GM19468 (cell line): Measurements from ENCODE around the gene NUCKS1.
A peak's percentile ranks its signal among the peaks of the same experiment; 100 is the strongest.
"Not testable (repeated sequence)": the region's sequence is repeated elsewhere in the genome, so short reads cannot be mapped to it uniquely, and the experiment has no call there.

Experiments
- ATAC-seq: cut with Tn5 transposase; IDR thresholded peaks from one replicate; pipeline ENCODE4 v1.9.1; 2021; ENCODE audit warnings: mild to moderate bottlenecking, moderate library complexity, moderate number of reproducible peaks; ENCODE audit not compliant: unreplicated experiment; ENCODE audit errors: extremely low read depth

The NUCKS1 gene

DNA sequence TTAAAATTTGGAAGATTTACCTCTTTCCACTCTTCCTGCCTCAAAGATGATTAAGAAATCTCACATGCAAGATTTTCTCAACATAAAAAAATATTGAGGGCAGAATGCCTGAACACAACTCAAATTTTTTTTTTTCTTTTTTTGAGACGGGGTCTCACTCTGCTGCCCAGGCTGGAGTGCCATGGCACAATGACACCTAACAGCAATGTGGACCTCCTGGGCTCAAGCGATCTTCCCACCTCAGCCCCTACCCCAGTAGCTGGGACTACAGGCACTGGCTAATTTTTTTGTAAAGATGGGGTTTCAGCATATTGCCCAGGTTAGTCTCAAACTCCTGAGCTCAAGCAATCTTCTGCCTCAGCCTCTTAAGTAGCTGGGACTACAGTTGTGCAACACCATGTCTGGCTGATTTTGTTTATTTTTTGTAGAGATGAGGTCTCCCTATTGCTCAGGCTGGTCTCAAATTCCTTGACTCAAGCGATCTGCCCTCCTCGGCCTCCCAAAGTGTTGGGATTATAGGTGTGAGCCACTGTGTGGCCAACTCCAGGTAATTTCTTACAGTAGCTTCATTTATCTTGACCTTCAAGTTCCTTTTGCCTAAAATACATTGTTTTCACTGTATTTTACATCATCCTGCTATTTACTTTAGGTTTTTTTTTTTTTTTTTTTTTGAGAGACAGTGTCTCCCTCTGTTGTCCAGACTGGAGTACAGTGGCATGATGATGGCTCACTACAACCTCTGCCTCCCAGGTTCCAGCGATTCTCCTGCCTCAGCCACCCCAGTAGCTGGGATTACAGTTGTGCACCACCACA, 10.4 kb downstream of the NUCKS1 start:
- no peak for ATAC-seq

DNA sequence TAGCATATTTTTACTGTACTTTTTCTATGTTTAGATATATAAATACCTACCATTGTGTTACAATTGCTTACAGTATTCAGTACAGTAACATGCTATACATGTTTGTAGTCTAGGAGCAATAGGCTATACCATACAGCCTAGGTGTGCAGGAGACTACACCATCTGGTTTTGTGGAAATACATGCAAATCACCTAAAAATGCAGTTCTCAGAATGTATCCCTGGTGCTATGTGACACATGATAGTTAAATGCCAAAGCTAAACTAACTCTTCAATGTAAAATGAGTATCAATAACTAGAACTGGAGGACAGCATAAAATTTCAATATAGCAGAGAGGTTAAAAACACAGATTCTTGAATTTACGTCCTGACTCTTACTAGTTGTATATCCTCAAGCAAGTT, 14.8 kb downstream of the NUCKS1 start:
- ATAC-seq = no peak

DNA sequence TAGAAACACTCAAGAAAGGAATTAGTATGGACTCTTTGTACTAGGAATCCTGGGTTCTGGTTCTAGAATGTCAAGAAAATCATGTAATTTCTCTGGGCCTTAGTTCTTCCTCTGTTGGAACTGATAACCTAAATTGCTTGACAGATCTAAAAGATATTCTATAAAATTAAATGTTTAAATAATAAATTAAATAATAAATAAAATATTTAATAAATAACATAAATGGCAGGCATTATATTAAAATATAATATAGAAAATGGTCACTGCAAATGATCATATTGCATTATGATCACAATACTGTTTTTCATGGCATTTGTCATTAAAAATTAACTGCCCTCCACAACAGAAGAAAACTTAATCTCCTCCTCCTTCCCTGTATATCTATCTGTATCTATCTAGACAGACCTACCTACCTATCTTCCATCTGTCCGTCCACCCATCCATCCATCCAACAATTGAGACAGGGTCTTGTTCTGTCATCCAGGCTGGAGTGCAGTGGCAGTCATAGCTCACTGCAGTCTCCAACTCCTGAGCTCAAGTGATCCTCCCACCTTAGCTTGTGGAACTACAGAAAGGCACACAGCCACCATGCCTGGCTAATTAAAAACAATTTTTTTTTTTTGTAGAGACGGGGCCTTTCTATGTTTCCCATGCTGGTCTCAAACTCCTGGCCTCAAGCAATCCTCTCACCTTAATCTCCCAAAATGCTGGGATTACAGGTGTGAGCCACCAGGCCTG, 16.4 kb downstream of the NUCKS1 start:
- no peak for ATAC-seq

DNA sequence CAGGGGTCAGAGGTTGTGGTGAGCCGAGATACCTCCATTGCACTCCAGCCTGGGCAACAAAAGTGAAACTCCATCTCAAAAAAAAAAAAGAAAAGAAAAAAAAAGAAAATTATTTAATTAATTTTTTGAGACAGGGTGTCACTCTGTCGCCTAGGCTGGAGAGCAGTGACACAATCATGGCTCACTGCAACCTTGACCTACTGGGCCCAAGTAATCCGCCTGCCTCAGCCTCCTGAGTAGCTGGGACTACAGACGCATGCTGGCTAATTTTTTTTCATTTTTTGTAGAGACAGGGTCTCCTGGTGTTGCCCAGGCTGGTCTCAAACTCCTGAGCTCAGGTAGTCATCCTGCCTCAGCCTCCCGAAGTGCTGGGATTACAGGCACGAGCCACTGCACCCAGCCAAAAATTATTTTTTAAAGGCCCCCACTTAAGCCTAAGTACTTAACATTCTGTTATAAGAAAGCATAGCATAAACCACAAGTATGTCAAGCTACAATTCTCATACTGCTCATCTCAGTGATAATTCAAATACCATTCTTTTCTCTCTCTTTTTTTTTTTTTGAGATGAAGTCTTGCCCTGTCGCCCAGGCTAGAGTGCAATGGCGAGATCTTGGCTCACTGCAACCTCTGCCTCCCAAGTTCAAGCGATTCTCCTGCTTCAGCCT, 19.9 kb downstream of the NUCKS1 start:
- no peak for ATAC-seq

- no peak for ATAC-seq
Observed at GRCh38 chr1:205726619-205727125, 23.3 kb downstream of the NUCKS1 start.

- ATAC-seq = no peak
Observed at GRCh38 chr1:205725514-205725913, 24.5 kb downstream of the NUCKS1 start.

DNA sequence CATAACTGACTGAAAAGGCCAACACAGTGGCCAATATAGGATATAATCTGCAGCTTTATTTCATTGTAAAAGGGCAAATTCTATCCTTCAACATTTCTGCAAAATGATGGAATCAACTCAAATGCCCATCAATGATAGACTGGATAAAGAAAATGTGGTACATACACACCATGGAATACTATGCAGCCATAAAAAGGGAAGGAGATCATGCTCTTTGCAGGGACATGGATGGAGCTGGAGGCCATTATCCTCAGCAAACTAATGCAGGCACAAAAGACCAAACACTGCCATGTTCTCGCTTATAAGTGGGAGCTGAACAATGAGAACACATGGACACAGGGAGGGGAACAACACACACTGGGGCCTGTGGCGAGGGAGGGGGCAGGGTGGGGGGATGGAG, 29.2 kb downstream of the NUCKS1 start:
- ATAC-seq = not testable (repeated sequence)

- no peak for ATAC-seq
Observed at GRCh38 chr1:205719762-205720161, 30.2 kb downstream of the NUCKS1 start.

DNA sequence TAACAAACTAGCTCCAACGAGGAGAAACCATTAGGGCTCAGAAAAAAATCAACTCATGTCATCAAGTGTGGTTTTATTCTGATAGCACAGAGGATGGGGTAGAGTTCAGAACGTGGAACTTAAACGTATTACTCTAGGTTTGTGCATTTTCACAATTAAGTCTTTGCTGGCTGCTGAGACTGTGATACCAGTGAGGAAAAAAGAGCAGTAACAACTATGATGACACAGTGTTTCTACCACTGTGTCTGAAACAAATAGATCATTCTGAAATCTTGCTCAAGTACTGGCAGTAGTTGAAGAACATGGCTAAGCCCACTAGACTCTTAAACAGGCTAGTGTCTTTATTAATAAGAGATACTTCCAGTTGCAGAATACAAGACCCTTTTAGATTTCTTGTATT, 31.0 kb downstream of the NUCKS1 start:
- no peak for ATAC-seq

DNA sequence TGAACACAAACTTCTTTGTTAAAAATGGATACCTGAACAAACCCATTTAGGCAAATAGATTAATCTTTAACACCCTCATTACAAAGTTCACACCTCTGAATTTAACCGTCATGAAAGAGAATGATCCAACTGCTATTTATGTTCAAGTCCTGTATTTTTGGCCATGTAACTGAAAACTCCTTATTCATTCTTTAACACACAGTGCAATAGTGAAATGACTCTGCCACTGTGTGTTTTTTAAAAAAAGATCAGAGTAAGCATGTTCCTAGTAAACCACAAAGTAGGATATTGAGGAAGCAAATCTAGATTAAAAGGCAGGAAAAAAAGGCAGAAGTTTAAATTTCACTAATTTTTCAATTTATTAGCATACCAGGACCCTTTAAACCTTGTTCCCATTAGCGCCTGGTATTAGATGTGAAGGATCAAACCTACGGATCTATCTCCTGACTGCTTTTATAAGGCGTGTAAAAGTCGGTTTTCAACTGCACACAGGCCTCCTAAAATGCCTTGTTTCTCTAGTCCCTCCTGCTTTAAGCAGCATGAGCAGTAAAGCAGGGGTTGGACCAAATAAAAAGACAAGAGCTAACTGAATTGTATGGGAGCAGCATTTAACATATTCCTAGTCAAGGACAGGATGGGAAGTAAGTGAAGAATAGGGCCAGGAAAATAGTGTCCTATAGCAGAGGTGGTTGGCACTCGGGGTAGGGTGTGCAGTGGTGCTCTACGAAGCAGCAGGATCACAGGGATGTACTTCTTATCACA, 33.4 kb downstream of the NUCKS1 start:
- ATAC-seq = no peak

DNA sequence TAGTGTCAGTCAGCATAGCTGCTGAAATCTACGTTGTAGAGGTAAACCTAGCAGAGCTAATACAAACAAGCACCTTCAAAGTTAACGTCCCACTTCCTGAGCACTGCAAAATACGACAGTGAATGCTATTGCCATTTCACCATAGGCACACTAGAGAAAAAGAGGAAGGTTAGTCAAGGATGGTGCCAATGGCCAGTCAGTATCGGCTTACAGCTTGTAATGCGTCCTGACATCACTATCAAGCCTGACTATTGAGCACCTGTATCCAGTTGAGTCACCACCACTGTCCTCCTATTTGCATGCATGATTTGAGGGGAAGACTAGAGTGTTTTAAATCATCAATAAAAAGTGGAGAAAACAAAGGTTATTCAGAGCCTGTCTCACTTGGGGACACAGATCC, 34.4 kb downstream of the NUCKS1 start:
- no peak for ATAC-seq

- ATAC-seq = no peak
Observed at GRCh38 chr1:205714906-205715246, 35.1 kb downstream of the NUCKS1 start.

- ATAC-seq = no peak
Observed at GRCh38 chr1:205714190-205714905, 35.6 kb downstream of the NUCKS1 start.

DNA sequence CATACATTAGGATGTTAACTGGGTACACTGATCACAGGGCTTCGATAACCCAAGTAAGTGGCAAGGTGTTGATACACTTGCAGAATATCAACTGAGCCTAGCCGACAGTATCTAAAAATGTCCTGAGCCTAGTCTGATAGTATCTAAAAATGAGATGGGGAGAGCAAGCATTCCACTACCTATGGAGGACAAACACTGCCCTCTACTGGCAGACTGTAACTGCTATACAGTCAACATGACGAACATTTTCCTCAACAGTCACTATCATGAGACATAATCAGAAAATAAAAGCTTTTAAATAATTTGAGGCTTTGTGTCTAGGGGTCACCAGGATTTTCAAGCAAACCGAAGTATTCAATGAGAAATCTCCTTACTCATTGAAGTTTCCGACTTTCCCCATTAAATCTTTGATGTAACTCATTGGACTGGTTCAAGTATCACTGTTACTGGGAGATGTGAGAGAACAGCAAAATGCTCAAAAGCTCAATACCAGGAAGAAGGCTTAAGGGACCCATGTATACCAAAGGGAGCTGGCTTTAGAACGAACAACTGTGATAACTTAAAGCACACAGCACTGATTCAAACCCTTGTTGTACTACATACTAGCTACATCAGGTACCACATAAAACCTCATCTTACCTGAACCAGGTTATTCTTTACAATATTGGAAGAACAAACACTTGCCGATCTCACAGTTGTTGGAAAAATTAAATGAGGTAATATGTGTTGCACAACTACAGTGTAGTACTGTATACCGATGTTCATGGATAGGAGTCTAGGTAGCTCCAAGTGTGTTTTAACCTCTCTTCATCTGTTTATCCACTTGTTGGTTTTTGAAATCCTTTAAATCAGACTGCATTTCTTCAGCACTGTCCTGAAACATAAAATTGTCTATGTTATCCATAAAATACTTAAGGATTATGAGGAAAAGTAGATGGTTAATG, 38.6 kb downstream of the NUCKS1 start:
- ATAC-seq = peak; percentile 46

- no peak for ATAC-seq
Observed at GRCh38 chr1:205710201-205711062, 39.5 kb downstream of the NUCKS1 start.

GRCh38 chr1:205709640-205710039, 40.3 kb downstream of the NUCKS1 start:
- ATAC-seq = no peak

DNA sequence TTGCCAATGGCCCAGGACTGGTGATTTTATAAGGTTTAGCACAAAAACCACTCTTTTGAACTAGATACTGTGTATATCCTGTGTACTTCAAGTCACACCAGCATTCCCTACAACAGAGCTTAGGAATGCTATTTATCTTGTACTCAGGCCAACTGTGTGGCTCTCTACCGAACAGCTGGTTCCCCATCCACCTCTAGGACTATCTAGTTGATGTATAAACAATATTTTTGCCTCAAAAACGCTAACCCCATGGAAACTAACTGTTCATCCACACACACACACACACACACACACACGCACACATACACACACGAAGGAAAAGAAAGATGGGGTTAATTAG, 41.0 kb downstream of the NUCKS1 start:
- no peak for ATAC-seq
